ENCODE measurements around the gene BCORL1.
A peak's percentile ranks its signal among the peaks of the same experiment; 100 is the strongest.

Gene BCORL1

GRCh38 chrX:129982300-129983251 is at the start of gene BCORL1:
TSS of gene BCORL1 (plus strand) at chrX:129982635. CDS start at chrX:130005232, 22,597 bp downstream.
- DNase-seq (ENCODE audit: low spot score), result peak; percentile 90

GRCh38 chrX:129932821-129933321 is 49.6 kb upstream of the BCORL1 start:
- DNase-seq (ENCODE audit: low spot score), result no peak

- no peak for DNase-seq (ENCODE audit: low spot score)
These were observed 48.7 kb upstream of the BCORL1 start for GRCh38 chrX:129933700-129934099.

- DNase-seq (ENCODE audit: low spot score), result no peak
These were observed 48.0 kb upstream of the BCORL1 start for GRCh38 chrX:129934461-129934860.

- DNase-seq (ENCODE audit: low spot score), result no peak
These were observed 47.5 kb upstream of the BCORL1 start for GRCh38 chrX:129934952-129935351.

GRCh38 chrX:129938081-129938480 is 44.4 kb upstream of the BCORL1 start:
- DNase-seq (ENCODE audit: low spot score), result no peak

GRCh38 chrX:129939986-129940385 is 42.4 kb upstream of the BCORL1 start:
- no peak for DNase-seq (ENCODE audit: low spot score)

- DNase-seq (ENCODE audit: low spot score), result no peak
These were observed 41.7 kb upstream of the BCORL1 start for GRCh38 chrX:129940721-129941120.

GRCh38 chrX:129945131-129945530 is 37.3 kb upstream of the BCORL1 start:
- DNase-seq (ENCODE audit: low spot score), result no peak

GRCh38 chrX:129953334-129953648 is 29.1 kb upstream of the BCORL1 start:
- no peak for DNase-seq (ENCODE audit: low spot score)

- DNase-seq (ENCODE audit: low spot score), result no peak
These were observed 28.6 kb upstream of the BCORL1 start for GRCh38 chrX:129953881-129954280.

GRCh38 chrX:129954804-129955203 is 27.6 kb upstream of the BCORL1 start:
- no peak for DNase-seq (ENCODE audit: low spot score)

GRCh38 chrX:129955682-129956081 is 26.8 kb upstream of the BCORL1 start:
- DNase-seq (ENCODE audit: low spot score), result no peak

- no peak for DNase-seq (ENCODE audit: low spot score)
These were observed 26.3 kb upstream of the BCORL1 start for GRCh38 chrX:129956145-129956544.

- no peak for DNase-seq (ENCODE audit: low spot score)
These were observed 25.7 kb upstream of the BCORL1 start for GRCh38 chrX:129956765-129957164.

- peak; percentile 70 for DNase-seq (ENCODE audit: low spot score)
These were observed 25.0 kb upstream of the BCORL1 start for GRCh38 chrX:129957241-129958082.

GRCh38 chrX:129958083-129958465 is 24.4 kb upstream of the BCORL1 start:
- DNase-seq (ENCODE audit: low spot score), result no peak

GRCh38 chrX:129958814-129959492 is 23.5 kb upstream of the BCORL1 start:
- DNase-seq (ENCODE audit: low spot score), result no peak

GRCh38 chrX:129959493-129959832 is 23.0 kb upstream of the BCORL1 start:
- no peak for DNase-seq (ENCODE audit: low spot score)

GRCh38 chrX:129961180-129962083 is 21.0 kb upstream of the BCORL1 start:
- peak; percentile 88 for DNase-seq (ENCODE audit: low spot score)

GRCh38 chrX:129963729-129964128 is 18.7 kb upstream of the BCORL1 start:
- DNase-seq (ENCODE audit: low spot score), result no peak

Measured in NAMALWA (cell line).